Measurements from ENCODE around the gene ADAMTS6. TPM values are rescaled to one million over a fixed set of nuclear protein-coding genes. Genes with fewer than 3 reads are reported as not detected.
A peak's percentile ranks its signal among the peaks of the same experiment; 100 is the strongest.

Gene ADAMTS6
- total RNA-seq, 4 donors from 2014 or later, result 0.23 to 3.8 (median 1.0) TPM

GRCh38 chr5:65244031-65244430 is 237.7 kb downstream of the ADAMTS6 start:
- no peak for DNase-seq
- H3K9me3 ChIP-seq, result no peaks in the 10 kb centered on the region
- no peak overlapping the region for H3K27ac ChIP-seq
- H3K27me3 ChIP-seq, result no peaks in the 10 kb centered on the region
- no peak overlapping the region for H3K4me3 ChIP-seq
- WGBS, 2 donors, result 81 to 87% methylated on average over 4 of the region's 4 CpGs
- H3K36me3 ChIP-seq, result no peaks in the 10 kb centered on the region
- intact Hi-C loops (cut with DNase I), result no loop called here
- TF ChIP-seq POLR2A (IDR thresholded peaks at IDR 0.05) (no peak), CTCF (IDR thresholded peaks at IDR 0.05) (no peak)
- H3K4me1 ChIP-seq, result no peaks in the 10 kb centered on the region

DNA sequence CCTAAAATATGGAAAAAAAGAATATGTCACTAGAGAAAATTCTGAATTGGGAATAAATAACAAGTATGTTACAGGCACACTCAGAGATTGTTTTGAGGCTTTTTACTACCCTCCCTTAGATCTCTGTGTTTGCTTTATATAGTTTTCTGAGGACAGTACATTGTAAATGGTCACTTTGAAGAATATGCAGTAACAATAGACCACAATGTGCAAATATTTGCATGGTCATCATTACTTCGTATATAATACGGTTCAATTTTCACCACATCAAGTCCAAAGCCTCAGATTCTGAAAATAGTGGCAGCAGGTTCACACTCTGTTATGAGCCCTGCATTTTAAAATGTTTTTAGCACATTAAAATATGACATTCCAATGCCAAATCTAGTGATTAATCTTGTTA is 238.6 kb downstream of the ADAMTS6 start:
- H3K4me1 ChIP-seq, result no peaks in the 10 kb centered on the region
- WGBS, 2 donors, result 46 to 53% methylated on average over 2 of the region's 2 CpGs
- DNase-seq, result no peak
- no peak for TF ChIP-seq POLR2A (IDR thresholded peaks at IDR 0.05)
- no peak for TF ChIP-seq CTCF (IDR thresholded peaks at IDR 0.05)
- intact Hi-C loops (cut with DNase I), result no loop called here
- H3K27ac ChIP-seq, result no peak overlapping the region
- no peaks in the 10 kb centered on the region for H3K9me3 ChIP-seq
- H3K4me3 ChIP-seq, result no peak overlapping the region
- H3K36me3 ChIP-seq, result no peaks in the 10 kb centered on the region
- H3K27me3 ChIP-seq, result no peaks in the 10 kb centered on the region

GRCh38 chr5:65229841-65230240 is 251.9 kb downstream of the ADAMTS6 start:
- intact Hi-C loops (cut with DNase I), result no loop called here
- no peaks in the 10 kb centered on the region for H3K4me1 ChIP-seq
- H3K36me3 ChIP-seq, result no peaks in the 10 kb centered on the region
- no peak overlapping the region for H3K4me3 ChIP-seq
- TF ChIP-seq CTCF (IDR thresholded peaks at IDR 0.05) (no peak), POLR2A (IDR thresholded peaks at IDR 0.05) (no peak)
- DNase-seq, result no peak
- 89 to 91% methylated on average over 1 of the region's 1 CpG for WGBS, 2 donors
- H3K27me3 ChIP-seq, result no peaks in the 10 kb centered on the region
- peaks cover 0 to 13% (median 0%) of the 10 kb centered on the region in 3 donors for H3K9me3 ChIP-seq
- H3K27ac ChIP-seq, result no peak overlapping the region

- intact Hi-C loops (cut with DNase I), result no loop called here
Measured at GRCh38 chr5:65213921-65214525, 267.7 kb downstream of the ADAMTS6 start.

DNA sequence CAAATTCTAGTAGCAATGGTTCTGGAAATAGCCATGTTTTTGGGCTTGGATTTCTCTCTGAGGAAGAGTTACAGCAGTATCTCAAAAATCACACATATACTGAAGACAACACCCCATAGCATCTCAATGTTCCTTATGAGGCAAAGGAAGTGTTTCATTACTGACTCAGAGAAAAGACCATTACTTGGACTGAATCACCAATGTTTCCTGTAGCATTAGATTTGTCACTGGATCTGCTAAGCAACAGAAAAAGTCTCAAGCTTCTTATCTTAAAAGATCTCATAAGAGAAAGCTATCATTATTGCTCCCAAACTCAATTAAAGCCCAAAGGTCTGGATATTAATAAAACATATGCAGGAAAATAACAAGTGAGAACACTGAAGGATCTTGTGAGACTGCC is 272.4 kb downstream of the ADAMTS6 start:
- H3K9me3 ChIP-seq, result no peaks in the 10 kb centered on the region
- no peaks in the 10 kb centered on the region for H3K27me3 ChIP-seq
- DNase-seq, result no peak
- no peaks in the 10 kb centered on the region for H3K4me1 ChIP-seq
- H3K36me3 ChIP-seq, result no peaks in the 10 kb centered on the region
- H3K4me3 ChIP-seq, result no peak overlapping the region
- intact Hi-C loops (cut with DNase I), result no loop called here
- H3K27ac ChIP-seq, result no peak overlapping the region
- TF ChIP-seq POLR2A (IDR thresholded peaks at IDR 0.05), result no peak
- TF ChIP-seq CTCF (IDR thresholded peaks at IDR 0.05), result no peak

More at GRCh38 chr5:65213921-65214525, 267.7 kb downstream of the ADAMTS6 start:
- DNase-seq, result no peak
- Histone ChIP-seq H3K27ac (no peak overlapping the region), H3K4me1 (no peaks in the 10 kb centered on the region), H3K9me3 (no peaks in the 10 kb centered on the region), H3K4me3 (no peak overlapping the region), H3K27me3 (no peaks in the 10 kb centered on the region), H3K36me3 (no peaks in the 10 kb centered on the region)
- peak in 3 of 6 experiments; percentile 15 to 47 (median 20) for TF ChIP-seq CTCF (IDR thresholded peaks at IDR 0.05)
- TF ChIP-seq POLR2A (IDR thresholded peaks at IDR 0.05), result no peak
- 83 to 92% methylated on average over 6 of the region's 6 CpGs for WGBS, 2 donors

Data from esophagus squamous epithelium (tissue), 5 donors.